Glutamatergic neuron (in vitro differentiated cells): ENCODE measurements around the gene HNF4A. TPM values are rescaled to one million over a fixed set of nuclear protein-coding genes. Genes with fewer than 3 reads are reported as not detected.

Source experiments
- DNase-seq: peaks from one replicate; pipeline ENCODE4 v3.0.0; 2022
- H3K27ac Mint-ChIP-seq: one replicate; pipeline ENCODE4 v1.8.0; 2020; ENCODE audit warnings: mild to moderate bottlenecking, mixed read lengths, inconsistent platforms; ENCODE audit not compliant: unreplicated experiment
- H3K27me3 Mint-ChIP-seq: one replicate; pipeline ENCODE4 v1.8.0; 2020; ENCODE audit warnings: mild to moderate bottlenecking, moderate library complexity, mixed read lengths, inconsistent platforms; ENCODE audit not compliant: unreplicated experiment
- H3K36me3 Mint-ChIP-seq: one replicate; pipeline ENCODE4 v1.8.0; 2020; ENCODE audit warnings: mild to moderate bottlenecking, mixed read lengths, inconsistent platforms; ENCODE audit not compliant: unreplicated experiment
- H3K4me1 Mint-ChIP-seq: one replicate; pipeline ENCODE4 v1.8.0; 2020; ENCODE audit warnings: mild to moderate bottlenecking, low read depth, mixed read lengths, inconsistent platforms; ENCODE audit not compliant: unreplicated experiment
- H3K4me3 Mint-ChIP-seq: one replicate; pipeline ENCODE4 v1.8.0; 2020; ENCODE audit warnings: mild to moderate bottlenecking, mixed read lengths, inconsistent platforms; ENCODE audit not compliant: unreplicated experiment
- H3K9me3 Mint-ChIP-seq: one replicate; pipeline ENCODE4 v1.8.0; 2020; ENCODE audit warnings: mild to moderate bottlenecking, moderate library complexity, mixed read lengths, inconsistent platforms; ENCODE audit not compliant: unreplicated experiment
- CTCF ChIP-seq: fragments of 200-600 bp; sonication (generic); IDR thresholded peaks from one replicate; pipeline ENCODE4 v1.5.0; 2021; ENCODE audit not compliant: partially characterized antibody, unreplicated experiment
- total RNA-seq: library from RNA; stranded (reverse); fragmentation: NEBNext Ultra II Directional; extraction: Animal tissue kit (Norgen Biotek cat#: 25700); gene quantifications from one replicate; pipeline ENCODE4 v1.2.1, GENCODE V29; 2021; ENCODE audit not compliant: unreplicated experiment

The HNF4A gene
- total RNA-seq, 1 donor from 2014 or later, result not detected

GRCh38 chr20:44450281-44450889 lies 94.9 kb downstream of the HNF4A start:
- H3K27ac Mint-ChIP-seq, result no peak overlapping the region
- no peak for DNase-seq
- no peaks in the 10 kb centered on the region for H3K4me1 Mint-ChIP-seq
- no peaks in the 10 kb centered on the region for H3K36me3 Mint-ChIP-seq
- peaks cover 5% of the 10 kb centered on the region for H3K27me3 Mint-ChIP-seq
- H3K9me3 Mint-ChIP-seq, result no peaks in the 10 kb centered on the region
- H3K4me3 Mint-ChIP-seq, result no peak overlapping the region
- TF ChIP-seq CTCF, result no peak

- Mint-ChIP-seq H3K4me1 (no peaks in the 10 kb centered on the region), H3K36me3 (no peaks in the 10 kb centered on the region), H3K27ac (no peak overlapping the region), H3K27me3 (peaks cover 5% of the 10 kb centered on the region), H3K4me3 (no peak overlapping the region), H3K9me3 (no peaks in the 10 kb centered on the region)
- no peak for TF ChIP-seq CTCF
- DNase-seq, result no peak
These were observed 95.5 kb downstream of the HNF4A start for GRCh38 chr20:44450903-44451450.

- no peaks in the 10 kb centered on the region for H3K36me3 Mint-ChIP-seq
- H3K9me3 Mint-ChIP-seq, result no peaks in the 10 kb centered on the region
- no peaks in the 10 kb centered on the region for H3K4me1 Mint-ChIP-seq
- DNase-seq, result no peak
- TF ChIP-seq CTCF, result no peak
- no peak overlapping the region for H3K4me3 Mint-ChIP-seq
- no peaks in the 10 kb centered on the region for H3K27me3 Mint-ChIP-seq
- no peak overlapping the region for H3K27ac Mint-ChIP-seq
These were observed 98.9 kb downstream of the HNF4A start for GRCh38 chr20:44454306-44454963.

- H3K27ac Mint-ChIP-seq, result no peak overlapping the region
- no peaks in the 10 kb centered on the region for H3K27me3 Mint-ChIP-seq
- no peak overlapping the region for H3K4me3 Mint-ChIP-seq
- no peak for TF ChIP-seq CTCF
- no peaks in the 10 kb centered on the region for H3K36me3 Mint-ChIP-seq
- no peak for DNase-seq
- no peaks in the 10 kb centered on the region for H3K9me3 Mint-ChIP-seq
- no peaks in the 10 kb centered on the region for H3K4me1 Mint-ChIP-seq
These were observed 99.6 kb downstream of the HNF4A start for GRCh38 chr20:44455126-44455525.

GRCh38 chr20:44456611-44457010 lies 101.1 kb downstream of the HNF4A start:
- Mint-ChIP-seq H3K27me3 (no peaks in the 10 kb centered on the region), H3K27ac (no peak overlapping the region), H3K9me3 (no peaks in the 10 kb centered on the region), H3K4me1 (no peaks in the 10 kb centered on the region), H3K36me3 (no peaks in the 10 kb centered on the region), H3K4me3 (no peak overlapping the region)
- no peak for TF ChIP-seq CTCF
- DNase-seq, result no peak
